ENCODE results near the gene GASK1A. TPM values are rescaled to one million over a fixed set of nuclear protein-coding genes. Genes with fewer than 3 reads are reported as not detected.

The GASK1A gene
- total RNA-seq, 2 experiments from 2014 or later: 0.19 TPM; not detected in 1

Other genes with a start within 250 kb of the GASK1A start
- gene CCDC13, start 206.1 kb upstream of the GASK1A start, total RNA-seq: under 1 TPM in 1 of 2 experiments, not detected in 1; 0.44 TPM
- 10 to 100 TPM; 10.9 to 11.8 TPM for gene HIGD1A, start 174.8 kb upstream of the GASK1A start, total RNA-seq
- under 1 TPM in 1 of 2 experiments, not detected in 1; 0.44 TPM for gene ACKR2, start 169.9 kb upstream of the GASK1A start, total RNA-seq
- not detected for gene CYP8B1, start 103.4 kb upstream of the GASK1A start, total RNA-seq
- 1 to 10 TPM; 2.5 to 2.9 TPM for gene ZNF662, start 73.2 kb upstream of the GASK1A start, total RNA-seq
- 10 to 100 TPM in 1 of 2 experiments, 1 to 10 TPM in 1; 9.8 to 11.0 TPM for gene POMGNT2, start 126.8 kb downstream of the GASK1A start, total RNA-seq